Measurements from ENCODE around the gene TMCO4.
"Not testable (repeated sequence)": the region's sequence is repeated elsewhere in the genome, so short reads cannot be mapped to it uniquely, and the experiment has no call there.

The TMCO4 gene

DNA sequence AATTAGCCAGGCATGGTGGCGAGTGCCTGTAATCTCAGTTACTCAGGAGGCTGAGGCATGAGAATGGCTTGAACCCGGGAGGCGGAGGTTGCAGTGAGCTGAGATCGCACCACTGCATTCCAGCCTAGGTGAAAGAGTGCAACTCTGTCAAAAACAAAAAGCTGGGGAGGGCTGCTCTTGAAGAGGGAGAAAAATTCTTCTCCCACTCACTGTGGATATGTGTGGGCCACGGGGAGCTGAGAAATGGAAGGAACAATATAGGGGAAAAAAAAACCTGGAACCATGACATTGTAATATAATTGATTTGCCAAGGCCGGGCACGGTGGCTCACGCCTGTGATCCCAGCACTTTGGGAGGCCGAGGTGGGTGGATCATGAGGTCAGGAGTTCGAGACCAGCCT lies 163.0 kb downstream of the TMCO4 start:
- POLR2A ChIA-PET = not testable (repeated sequence)
- CTCF ChIA-PET = interaction anchor here (0.6 kb wide), 1 partner anchor 462 kb away, joined by 3 read pairs; no protein-coding TSS in a partner anchor

DNA sequence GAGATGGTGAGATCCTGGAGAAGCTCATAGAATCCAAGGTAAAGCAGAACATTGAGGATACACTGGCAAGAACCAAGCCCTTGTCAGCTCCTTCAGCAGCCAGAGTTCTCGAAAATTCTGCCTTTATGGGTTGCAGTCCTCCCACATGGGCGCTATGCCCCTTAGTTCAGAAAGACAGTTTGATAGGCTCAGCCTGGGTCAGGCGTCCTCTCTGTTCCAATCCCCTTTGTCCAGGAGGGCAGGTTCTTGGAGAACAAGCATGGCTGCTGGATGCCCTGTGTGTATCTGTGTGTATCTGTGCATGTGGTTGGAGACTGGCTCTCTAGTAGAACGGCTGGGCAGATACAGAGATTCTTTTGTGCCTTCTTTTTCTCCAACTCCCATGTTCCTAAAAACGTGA lies 163.7 kb downstream of the TMCO4 start:
- Histone ChIP-seq H3K4me3 (ENCODE audit: low read depth, low read length) (no peak overlapping the region), H3K9me3 (ENCODE audit: control insufficient read depth, insufficient read depth, low read depth, low read length) (no peaks in the 10 kb centered on the region), H3K4me1 (ENCODE audit: control insufficient read depth, insufficient read depth, low read length) (peaks cover 3% of the 10 kb centered on the region; the same call in 1 of the 2 replicates), H3K27ac (ENCODE audit: extremely low read depth, low read depth, low read length) (no peak overlapping the region), H3K36me3 (ENCODE audit: control insufficient read depth in 2 of 2, insufficient read depth in 1 of 2, low read length in 2 of 2) (no peaks in the 10 kb centered on the region)
- ChIA-PET CTCF (no interaction called here), POLR2A (no interaction called here)
- TF ChIP-seq ZNF157 (tag by site-specific recombination; IDR thresholded peaks at IDR 0.05) (no peak), HOXA7 (CRISPR knock-in tag; IDR thresholded peaks at IDR 0.05; ENCODE audit: borderline replicate concordance) (no peak), MZF1 (tag by site-specific recombination; IDR thresholded peaks at IDR 0.05; ENCODE audit: borderline replicate concordance) (no peak), ZFHX2 (tag by site-specific recombination; conservative IDR thresholded peaks at IDR 0.05) (no peak), ZNF558 (tag by site-specific recombination; IDR thresholded peaks at IDR 0.05) (no peak), ZNF324 (tag by site-specific recombination; IDR thresholded peaks at IDR 0.05) (no peak), ZNF48 (tag by site-specific recombination; IDR thresholded peaks at IDR 0.05) (no peak), ZNF24 (tag by site-specific recombination; IDR thresholded peaks at IDR 0.05) (no peak), ZNF776 (tag by site-specific recombination; IDR thresholded peaks at IDR 0.05; ENCODE audit: borderline replicate concordance) (no peak), ZIC2 (tag by site-specific recombination; IDR thresholded peaks at IDR 0.05) (no peak), SCRT2 (tag by site-specific recombination; IDR thresholded peaks at IDR 0.05) (no peak), FEZF1 (tag by site-specific recombination; IDR thresholded peaks at IDR 0.05) (no peak), IKZF3 (tag by site-specific recombination; IDR thresholded peaks at IDR 0.05) (no peak), ZNF561 (tag by site-specific recombination; IDR thresholded peaks at IDR 0.05; ENCODE audit: borderline replicate concordance) (no peak)
- TF ChIP-seq, protein P1, sequence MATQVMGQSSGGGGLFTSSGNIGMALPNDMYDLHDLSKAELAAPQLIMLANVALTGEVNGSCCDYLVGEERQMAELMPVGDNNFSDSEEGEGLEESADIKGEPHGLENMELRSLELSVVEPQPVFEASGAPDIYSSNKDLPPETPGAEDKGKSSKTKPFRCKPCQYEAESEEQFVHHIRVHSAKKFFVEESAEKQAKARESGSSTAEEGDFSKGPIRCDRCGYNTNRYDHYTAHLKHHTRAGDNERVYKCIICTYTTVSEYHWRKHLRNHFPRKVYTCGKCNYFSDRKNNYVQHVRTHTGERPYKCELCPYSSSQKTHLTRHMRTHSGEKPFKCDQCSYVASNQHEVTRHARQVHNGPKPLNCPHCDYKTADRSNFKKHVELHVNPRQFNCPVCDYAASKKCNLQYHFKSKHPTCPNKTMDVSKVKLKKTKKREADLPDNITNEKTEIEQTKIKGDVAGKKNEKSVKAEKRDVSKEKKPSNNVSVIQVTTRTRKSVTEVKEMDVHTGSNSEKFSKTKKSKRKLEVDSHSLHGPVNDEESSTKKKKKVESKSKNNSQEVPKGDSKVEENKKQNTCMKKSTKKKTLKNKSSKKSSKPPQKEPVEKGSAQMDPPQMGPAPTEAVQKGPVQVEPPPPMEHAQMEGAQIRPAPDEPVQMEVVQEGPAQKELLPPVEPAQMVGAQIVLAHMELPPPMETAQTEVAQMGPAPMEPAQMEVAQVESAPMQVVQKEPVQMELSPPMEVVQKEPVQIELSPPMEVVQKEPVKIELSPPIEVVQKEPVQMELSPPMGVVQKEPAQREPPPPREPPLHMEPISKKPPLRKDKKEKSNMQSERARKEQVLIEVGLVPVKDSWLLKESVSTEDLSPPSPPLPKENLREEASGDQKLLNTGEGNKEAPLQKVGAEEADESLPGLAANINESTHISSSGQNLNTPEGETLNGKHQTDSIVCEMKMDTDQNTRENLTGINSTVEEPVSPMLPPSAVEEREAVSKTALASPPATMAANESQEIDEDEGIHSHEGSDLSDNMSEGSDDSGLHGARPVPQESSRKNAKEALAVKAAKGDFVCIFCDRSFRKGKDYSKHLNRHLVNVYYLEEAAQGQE (tag by site-specific recombination; IDR thresholded peaks at IDR 0.05) = no peak
- TF ChIP-seq, protein P2, sequence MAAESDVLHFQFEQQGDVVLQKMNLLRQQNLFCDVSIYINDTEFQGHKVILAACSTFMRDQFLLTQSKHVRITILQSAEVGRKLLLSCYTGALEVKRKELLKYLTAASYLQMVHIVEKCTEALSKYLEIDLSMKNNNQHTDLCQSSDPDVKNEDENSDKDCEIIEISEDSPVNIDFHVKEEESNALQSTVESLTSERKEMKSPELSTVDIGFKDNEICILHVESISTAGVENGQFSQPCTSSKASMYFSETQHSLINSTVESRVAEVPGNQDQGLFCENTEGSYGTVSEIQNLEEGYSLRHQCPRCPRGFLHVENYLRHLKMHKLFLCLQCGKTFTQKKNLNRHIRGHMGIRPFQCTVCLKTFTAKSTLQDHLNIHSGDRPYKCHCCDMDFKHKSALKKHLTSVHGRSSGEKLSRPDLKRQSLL (tag by site-specific recombination; IDR thresholded peaks at IDR 0.05) = no peak
- TF ChIP-seq, protein P3, sequence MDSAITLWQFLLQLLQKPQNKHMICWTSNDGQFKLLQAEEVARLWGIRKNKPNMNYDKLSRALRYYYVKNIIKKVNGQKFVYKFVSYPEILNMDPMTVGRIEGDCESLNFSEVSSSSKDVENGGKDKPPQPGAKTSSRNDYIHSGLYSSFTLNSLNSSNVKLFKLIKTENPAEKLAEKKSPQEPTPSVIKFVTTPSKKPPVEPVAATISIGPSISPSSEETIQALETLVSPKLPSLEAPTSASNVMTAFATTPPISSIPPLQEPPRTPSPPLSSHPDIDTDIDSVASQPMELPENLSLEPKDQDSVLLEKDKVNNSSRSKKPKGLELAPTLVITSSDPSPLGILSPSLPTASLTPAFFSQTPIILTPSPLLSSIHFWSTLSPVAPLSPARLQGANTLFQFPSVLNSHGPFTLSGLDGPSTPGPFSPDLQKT (IDR thresholded peaks at IDR 0.05; ENCODE audit: borderline replicate concordance, low read depth, low read length) = no peak
- TF ChIP-seq, protein P4, sequence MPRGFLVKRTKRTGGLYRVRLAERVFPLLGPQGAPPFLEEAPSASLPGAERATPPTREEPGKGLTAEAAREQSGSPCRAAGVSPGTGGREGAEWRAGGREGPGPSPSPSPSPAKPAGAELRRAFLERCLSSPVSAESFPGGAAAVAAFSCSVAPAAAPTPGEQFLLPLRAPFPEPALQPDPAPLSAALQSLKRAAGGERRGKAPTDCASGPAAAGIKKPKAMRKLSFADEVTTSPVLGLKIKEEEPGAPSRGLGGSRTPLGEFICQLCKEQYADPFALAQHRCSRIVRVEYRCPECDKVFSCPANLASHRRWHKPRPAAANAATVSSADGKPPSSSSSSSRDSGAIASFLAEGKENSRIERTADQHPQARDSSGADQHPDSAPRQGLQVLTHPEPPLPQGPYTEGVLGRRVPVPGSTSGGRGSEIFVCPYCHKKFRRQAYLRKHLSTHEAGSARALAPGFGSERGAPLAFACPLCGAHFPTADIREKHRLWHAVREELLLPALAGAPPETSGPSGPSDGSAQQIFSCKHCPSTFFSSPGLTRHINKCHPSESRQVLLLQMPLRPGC (tag by site-specific recombination; IDR thresholded peaks at IDR 0.05) = no peak

More for the DNA sequence above, 163.0 kb downstream of the TMCO4 start:
- not testable (repeated sequence) for H3K4me1 ChIP-seq (ENCODE audit: control insufficient read depth, insufficient read depth, low read length); H3K27ac ChIP-seq (ENCODE audit: extremely low read depth, low read depth, low read length); H3K36me3 ChIP-seq (ENCODE audit: control insufficient read depth in 2 of 2, insufficient read depth in 1 of 2, low read length in 2 of 2); H3K9me3 ChIP-seq (ENCODE audit: control insufficient read depth, insufficient read depth, low read depth, low read length); H3K4me3 ChIP-seq (ENCODE audit: low read depth, low read length)
- TF ChIP-seq EGR2 (tag by site-specific recombination; IDR thresholded peaks at IDR 0.05; ENCODE audit: low read depth) = 0 out of 2 replicates have a peak, but pooled peaks have one; percentile 23
